Upper lobe of right lung (tissue), 1 donor: ENCODE measurements around the gene HUWE1. TPM values are rescaled to one million over a fixed set of nuclear protein-coding genes. Genes with fewer than 3 reads are reported as not detected.
A peak's percentile ranks its signal among the peaks of the same experiment; 100 is the strongest.

Experiments used
- ATAC-seq: fragments of 200-7000 bp; cut with Tn5 transposase; one replicate; pipeline ENCODE4 v1.9.1; 2020; ENCODE audit warnings: mild to moderate bottlenecking, moderate library complexity
- DNase-seq: peaks from one replicate; pipeline ENCODE4 v3.0.0-alpha.2; 2020
- H3K27ac ChIP-seq: fragments of 200-600 bp; one replicate; pipeline ENCODE4 v1.8.0; 2022
- H3K27me3 ChIP-seq: fragments of 200-600 bp; one replicate; pipeline ENCODE4 v1.8.0; 2022; ENCODE audit warnings: mild to moderate bottlenecking
- H3K36me3 ChIP-seq: fragments of 200-600 bp; one replicate; pipeline ENCODE4 v1.8.0; 2022
- H3K4me1 ChIP-seq: fragments of 200-600 bp; one replicate; pipeline ENCODE4 v1.8.0; 2022
- H3K4me3 ChIP-seq: fragments of 200-600 bp; one replicate; pipeline ENCODE4 v1.8.0; 2022; ENCODE audit warnings: mild to moderate bottlenecking
- H3K9me3 ChIP-seq: fragments of 200-600 bp; one replicate; pipeline ENCODE4 v1.8.0; 2022
- CTCF ChIP-seq: fragments of 200-600 bp; IDR thresholded peaks from one replicate; pipeline ENCODE4 v1.8.0; 2022; ENCODE audit warnings: antibody characterized with exemption
- intact Hi-C: fragments of 100-400 bp; cut with DNase I; formaldehyde crosslinking; loops from one replicate; pipeline ENCODE4 v1.11.0; 2022
- total RNA-seq: library from RNA; stranded (reverse); fragmentation: NEBNext Ultra II Directional; extraction: Animal tissue kit (Norgen Biotek cat#: 25700); gene quantifications from one replicate; pipeline ENCODE4 v1.2.1, GENCODE V29; 2021
- donor health status: DM: no; HTN: yes; CAD: no; lungs with severe emphysema.

The HUWE1 gene
- total RNA-seq, 1 donor from 2014 or later: 151 TPM

GRCh38 chrX:53715346-53715924 is 28.9 kb upstream of the HUWE1 start:
- TF ChIP-seq CTCF: no peak
- H3K4me1 ChIP-seq: no peaks in the 10 kb centered on the region
- DNase-seq (no peak), ATAC-seq (no peak)
- no peak overlapping the region for H3K27ac ChIP-seq
- intact Hi-C loops: no loop called here
- H3K4me3 ChIP-seq: no peak overlapping the region
- no peaks in the 10 kb centered on the region for H3K9me3 ChIP-seq
- H3K36me3 ChIP-seq: no peaks in the 10 kb centered on the region
- H3K27me3 ChIP-seq: no peaks in the 10 kb centered on the region

- Histone ChIP-seq H3K27ac (no peak overlapping the region), H3K27me3 (no peaks in the 10 kb centered on the region), H3K9me3 (no peaks in the 10 kb centered on the region), H3K4me3 (no peak overlapping the region), H3K36me3 (no peaks in the 10 kb centered on the region), H3K4me1 (no peaks in the 10 kb centered on the region)
- intact Hi-C loops: no loop called here
- peak; percentile 68 for DNase-seq
- no peak for TF ChIP-seq CTCF
- peak; percentile 84 for ATAC-seq
These were observed 28.2 kb upstream of the HUWE1 start for GRCh38 chrX:53714580-53715345.

- TF ChIP-seq CTCF: no peak
- ATAC-seq: no peak
- Histone ChIP-seq H3K4me1 (no peaks in the 10 kb centered on the region), H3K9me3 (no peaks in the 10 kb centered on the region), H3K4me3 (no peak overlapping the region), H3K27ac (no peak overlapping the region), H3K36me3 (no peaks in the 10 kb centered on the region), H3K27me3 (no peaks in the 10 kb centered on the region)
- intact Hi-C loops: no loop called here
- no peak for DNase-seq
These were observed 27.6 kb upstream of the HUWE1 start for GRCh38 chrX:53713987-53714579.

GRCh38 chrX:53711436-53711835 is 24.9 kb upstream of the HUWE1 start:
- intact Hi-C loops: no loop called here
- no peak for TF ChIP-seq CTCF
- Histone ChIP-seq H3K36me3 (no peaks in the 10 kb centered on the region), H3K4me1 (no peaks in the 10 kb centered on the region), H3K27me3 (no peaks in the 10 kb centered on the region), H3K9me3 (no peaks in the 10 kb centered on the region), H3K4me3 (no peak overlapping the region), H3K27ac (no peak overlapping the region)
- ATAC-seq: no peak
- no peak for DNase-seq

GRCh38 chrX:53704854-53705253 is 18.3 kb upstream of the HUWE1 start:
- no peaks in the 10 kb centered on the region for H3K27me3 ChIP-seq
- no peak for TF ChIP-seq CTCF
- ATAC-seq (no peak), DNase-seq (no peak)
- H3K4me3 ChIP-seq: no peak overlapping the region
- H3K9me3 ChIP-seq: no peaks in the 10 kb centered on the region
- no peaks in the 10 kb centered on the region for H3K36me3 ChIP-seq
- H3K4me1 ChIP-seq: no peaks in the 10 kb centered on the region
- intact Hi-C loops: no loop called here
- no peak overlapping the region for H3K27ac ChIP-seq
